Brain pericyte (primary cell): Measurements from ENCODE around the gene TST.

Source experiments
- DNase-seq: peaks from one replicate; pipeline ENCODE4 v3.0.0-alpha.2; 2012; ENCODE audit warnings: low read depth, low spot score

The TST gene

DNA sequence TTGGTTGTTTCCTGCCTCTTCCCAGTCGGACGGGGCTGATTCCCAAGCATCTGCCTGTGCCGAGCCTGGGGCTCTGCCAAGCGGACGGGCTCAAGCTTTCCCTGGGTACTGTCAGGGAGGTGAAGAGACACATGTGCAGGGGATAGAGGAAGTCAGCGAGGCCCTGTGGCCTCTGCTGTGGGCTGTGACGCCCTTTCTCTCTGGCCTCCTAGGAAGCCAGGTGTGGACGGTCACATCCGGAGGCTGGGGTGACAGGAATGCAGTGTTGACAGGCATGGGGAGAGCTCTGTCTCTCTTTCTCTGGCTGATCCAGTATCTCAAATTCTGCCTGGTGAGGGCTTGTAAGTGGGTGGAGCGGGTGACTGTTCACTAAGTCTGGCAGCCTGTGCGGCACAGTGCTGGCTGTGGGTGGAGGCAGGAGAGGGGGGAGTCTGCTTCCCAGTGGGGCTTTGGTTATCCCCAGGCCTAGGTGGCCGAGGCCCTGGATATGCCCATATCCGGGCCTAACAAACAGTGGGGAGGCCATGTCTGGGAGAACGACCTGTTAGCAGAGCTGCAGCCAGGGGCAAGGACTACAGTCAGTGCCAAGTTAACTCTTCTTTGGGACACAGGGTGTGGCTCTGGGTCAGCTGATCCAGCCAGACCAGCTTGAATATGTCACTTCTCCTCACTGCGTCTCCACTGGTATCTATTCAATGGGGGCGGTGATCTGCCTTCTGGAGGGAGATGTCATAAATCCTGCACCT lies 34.2 kb upstream of the TST start:
- no peak for DNase-seq

- DNase-seq = no peak
These were observed 33.4 kb upstream of the TST start for GRCh38 chr22:37052386-37053309.

GRCh38 chr22:37051391-37052385 lies 32.4 kb upstream of the TST start, which contains the start of gene KCTD17:
Gene KCTD17, plus strand, starts transcription at chr22:37051742. Its CDS starts 19 bp downstream, at chr22:37051761.
- no peak for DNase-seq

DNA sequence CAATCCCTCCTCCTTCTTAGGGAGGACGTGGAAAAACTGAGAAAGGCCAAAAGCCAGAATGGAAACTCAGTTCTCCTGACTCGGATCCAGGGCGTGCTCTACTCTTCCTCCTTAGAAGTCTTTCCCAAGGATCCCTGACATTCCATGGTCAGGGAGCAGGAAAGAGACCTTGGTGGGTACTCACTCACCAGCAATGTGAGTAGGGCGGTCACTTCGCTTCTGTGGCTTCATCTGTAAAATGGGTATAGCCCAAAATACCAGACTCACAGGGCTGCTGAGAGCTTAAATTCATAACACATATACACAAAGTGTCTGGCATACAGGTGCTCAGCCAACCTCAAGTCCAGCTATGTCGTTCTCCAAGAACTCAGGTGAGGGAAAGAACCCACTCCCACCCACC lies 31.7 kb upstream of the TST start:
- DNase-seq = no peak

- no peak for DNase-seq
These were observed 30.0 kb upstream of the TST start for GRCh38 chr22:37049224-37049623.

DNA sequence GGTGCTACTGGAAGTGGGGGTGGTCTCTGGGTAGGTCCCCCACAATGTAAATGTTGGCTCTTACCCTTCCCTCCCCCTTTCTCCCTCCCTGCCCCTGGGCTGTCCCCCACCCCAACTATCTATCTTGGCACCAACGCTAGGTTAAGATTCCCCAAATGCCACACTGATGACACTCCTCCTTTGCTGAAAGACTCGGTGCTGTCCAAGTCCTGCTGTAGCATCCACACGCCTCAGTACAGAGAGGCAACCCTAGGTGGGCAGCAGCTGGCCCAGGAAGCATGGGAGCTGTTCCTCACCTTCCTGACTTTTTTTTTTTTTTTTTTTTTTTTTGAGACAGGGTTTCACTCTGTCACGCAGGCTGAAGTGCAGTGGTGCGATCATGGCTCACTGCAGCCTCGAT lies 28.9 kb upstream of the TST start:
- DNase-seq = no peak

- no peak for DNase-seq
These were observed 27.8 kb upstream of the TST start for GRCh38 chr22:37047006-37047405.

DNA sequence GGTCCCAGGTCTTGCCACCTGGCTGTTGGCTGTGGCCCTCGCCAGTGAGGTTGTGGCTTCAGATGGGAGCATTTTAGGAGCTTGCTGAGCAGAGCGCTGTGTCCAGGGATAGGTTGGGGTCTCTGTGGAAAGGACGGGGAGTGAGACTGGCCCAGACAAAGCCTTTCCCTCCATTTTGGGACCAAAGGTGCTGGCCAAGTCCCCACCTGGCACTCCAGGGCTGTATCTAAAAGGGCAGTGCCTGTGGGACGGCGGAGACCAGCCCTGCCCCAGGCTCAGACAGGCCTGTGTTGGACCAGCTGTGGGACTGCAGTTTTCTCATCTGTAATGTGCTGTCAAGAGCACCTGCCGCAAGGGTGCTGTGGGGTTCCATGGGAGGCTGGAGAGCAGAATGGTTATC lies 27.3 kb upstream of the TST start:
- no peak for DNase-seq

DNA sequence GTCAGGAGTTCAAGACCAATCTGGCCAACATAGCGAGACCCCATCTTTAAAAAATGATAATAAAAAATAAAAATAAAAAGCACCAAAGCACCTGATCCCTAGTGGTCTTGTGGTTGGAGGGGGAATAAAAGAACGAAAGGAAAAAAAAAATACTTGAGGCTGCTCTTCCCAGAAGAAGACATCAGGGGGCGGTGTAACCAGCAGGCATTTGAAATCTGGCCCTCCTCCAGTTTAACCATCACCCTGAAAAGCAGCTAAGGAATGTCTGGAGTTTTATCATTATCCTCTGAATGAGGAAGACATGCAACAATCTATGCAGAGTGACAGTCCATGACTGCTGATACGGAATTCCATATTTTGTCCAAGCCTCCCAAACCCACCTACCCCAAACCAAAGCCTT lies 26.7 kb upstream of the TST start:
- no peak for DNase-seq

- no peak for DNase-seq
These were observed 25.7 kb upstream of the TST start for GRCh38 chr22:37044634-37045625.

GRCh38 chr22:37043828-37044538 lies 24.7 kb upstream of the TST start:
- no peak for DNase-seq

GRCh38 chr22:37043209-37043827 lies 24.1 kb upstream of the TST start:
- DNase-seq = no peak

- DNase-seq = no peak
These were observed 20.2 kb upstream of the TST start for GRCh38 chr22:37039466-37039865.

- DNase-seq = no peak
These were observed 18.4 kb upstream of the TST start for GRCh38 chr22:37037669-37038068.

- DNase-seq = no peak
These were observed 17.6 kb upstream of the TST start for GRCh38 chr22:37036655-37037377.

DNA sequence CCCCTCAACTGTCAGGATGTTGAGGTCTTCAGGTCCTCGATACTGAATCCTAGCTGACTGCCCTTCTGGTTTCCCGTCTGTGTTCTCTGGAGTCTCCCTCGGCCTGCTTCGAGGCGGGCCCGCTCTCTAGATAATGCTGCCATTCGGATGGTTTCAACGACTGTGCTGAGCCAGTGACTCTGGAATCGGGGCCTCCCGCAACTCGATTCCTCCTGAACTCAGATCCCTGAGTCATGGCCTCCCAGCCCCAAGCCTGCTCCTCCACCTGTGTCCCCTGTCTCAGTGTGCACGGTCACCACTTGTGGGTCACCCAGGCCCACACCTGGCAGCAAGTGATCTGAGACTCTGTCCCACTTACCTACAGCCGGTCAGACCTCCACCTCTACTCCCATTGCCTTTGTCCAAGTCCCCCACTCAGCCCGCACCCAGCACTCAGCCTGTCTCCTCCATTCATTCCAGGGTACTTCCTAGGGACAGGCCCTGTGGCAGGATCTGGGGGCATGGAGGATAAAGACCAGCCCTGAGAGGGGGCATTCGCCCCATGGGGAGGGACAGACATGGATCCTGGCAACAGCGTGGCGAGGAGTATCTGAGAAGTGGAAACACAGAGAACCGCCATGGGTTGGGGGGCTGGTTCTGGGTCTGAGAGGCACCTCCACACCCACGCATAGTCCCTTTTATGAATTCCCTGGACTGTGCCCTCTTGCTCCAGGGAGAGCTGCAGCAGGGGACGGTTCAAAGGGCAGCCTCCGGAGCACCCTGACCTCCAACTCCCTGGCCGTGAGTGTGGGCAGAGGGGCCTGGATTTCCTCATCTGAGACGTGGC lies 14.6 kb upstream of the TST start:
- DNase-seq = no peak
